ENCODE results near the gene ENPP3.
"Not testable (repeated sequence)": the region's sequence is repeated elsewhere in the genome, so short reads cannot be mapped to it uniquely, and the experiment has no call there.

Gene ENPP3

GRCh38 chr6:131733376-131734016 lies 96.4 kb downstream of the ENPP3 start:
- in situ Hi-C loops (cut with HindIII; ENCODE audit: low sequenced_read_pairs) = no loop called here

GRCh38 chr6:131736003-131736596 lies 99.0 kb downstream of the ENPP3 start:
- in situ Hi-C loops (cut with HindIII; ENCODE audit: low sequenced_read_pairs) = no loop called here

- in situ Hi-C loops (cut with HindIII; ENCODE audit: low sequenced_read_pairs) = no loop called here
Measured at GRCh38 chr6:131736811-131737210, 99.7 kb downstream of the ENPP3 start.

GRCh38 chr6:131739136-131739535 lies 102.0 kb downstream of the ENPP3 start:
- in situ Hi-C loops (cut with HindIII; ENCODE audit: low sequenced_read_pairs) = no loop called here

- in situ Hi-C loops (cut with HindIII; ENCODE audit: low sequenced_read_pairs) = no loop called here
Measured at GRCh38 chr6:131740161-131740560, 103.1 kb downstream of the ENPP3 start.

GRCh38 chr6:131741688-131742393 lies 104.7 kb downstream of the ENPP3 start:
- in situ Hi-C loops (cut with HindIII; ENCODE audit: low sequenced_read_pairs) = no loop called here

GRCh38 chr6:131744432-131745287 lies 107.6 kb downstream of the ENPP3 start:
- in situ Hi-C loops (cut with HindIII; ENCODE audit: low sequenced_read_pairs) = no loop called here

GRCh38 chr6:131745476-131745875 lies 108.4 kb downstream of the ENPP3 start:
- in situ Hi-C loops (cut with HindIII; ENCODE audit: low sequenced_read_pairs) = no loop called here

GRCh38 chr6:131747821-131748353 lies 110.8 kb downstream of the ENPP3 start:
- in situ Hi-C loops (cut with HindIII; ENCODE audit: low sequenced_read_pairs) = no loop called here

- in situ Hi-C loops (cut with HindIII; ENCODE audit: low sequenced_read_pairs) = no loop called here
Measured at GRCh38 chr6:131749023-131749422, 111.9 kb downstream of the ENPP3 start.

GRCh38 chr6:131751012-131751715 lies 114.1 kb downstream of the ENPP3 start:
- in situ Hi-C loops (cut with HindIII; ENCODE audit: low sequenced_read_pairs) = not testable (repeated sequence)

- in situ Hi-C loops (cut with HindIII; ENCODE audit: low sequenced_read_pairs) = no loop called here
Measured at GRCh38 chr6:131754088-131754487, 117.0 kb downstream of the ENPP3 start.

- in situ Hi-C loops (cut with HindIII; ENCODE audit: low sequenced_read_pairs) = no loop called here
Measured at GRCh38 chr6:131754715-131755567, 117.8 kb downstream of the ENPP3 start.

GRCh38 chr6:131755597-131755996 lies 118.5 kb downstream of the ENPP3 start:
- in situ Hi-C loops (cut with HindIII; ENCODE audit: low sequenced_read_pairs) = no loop called here

- in situ Hi-C loops (cut with HindIII; ENCODE audit: low sequenced_read_pairs) = no loop called here
Measured at GRCh38 chr6:131756039-131756438, 118.9 kb downstream of the ENPP3 start.

GRCh38 chr6:131758920-131759319 lies 121.8 kb downstream of the ENPP3 start:
- in situ Hi-C loops (cut with HindIII; ENCODE audit: low sequenced_read_pairs) = no loop called here

GRCh38 chr6:131761060-131761761 lies 124.1 kb downstream of the ENPP3 start:
- in situ Hi-C loops (cut with HindIII; ENCODE audit: low sequenced_read_pairs) = loop anchor here (5.0 kb wide), 1 partner anchor 56 kb away; no protein-coding TSS in a partner anchor

GRCh38 chr6:131761762-131762067 lies 124.6 kb downstream of the ENPP3 start:
- in situ Hi-C loops (cut with HindIII; ENCODE audit: low sequenced_read_pairs) = loop anchor here (5.0 kb wide), 1 partner anchor 56 kb away; no protein-coding TSS in a partner anchor

GRCh38 chr6:131762984-131763383 lies 125.9 kb downstream of the ENPP3 start:
- in situ Hi-C loops (cut with HindIII; ENCODE audit: low sequenced_read_pairs) = loop anchor here (5.0 kb wide), 1 partner anchor 54 kb away; no protein-coding TSS in a partner anchor
